IPS-18c (cell line): Measurements from ENCODE around the gene IRS1.
A peak's percentile ranks its signal among the peaks of the same experiment; 100 is the strongest.

Source experiments
- H3K4me3 ChIP-seq: 2 replicates; pipeline ENCODE4 v1.7.0; 2013; ENCODE audit warnings: low read depth, mild to moderate bottlenecking, low read length, moderate library complexity; ENCODE audit not compliant: insufficient read depth
- H3K9me3 ChIP-seq: one replicate; pipeline ENCODE4 v1.6.1; 2013; ENCODE audit warnings: mild to moderate bottlenecking, low read length, moderate library complexity; ENCODE audit not compliant: control insufficient read depth, insufficient read depth

The IRS1 gene

DNA sequence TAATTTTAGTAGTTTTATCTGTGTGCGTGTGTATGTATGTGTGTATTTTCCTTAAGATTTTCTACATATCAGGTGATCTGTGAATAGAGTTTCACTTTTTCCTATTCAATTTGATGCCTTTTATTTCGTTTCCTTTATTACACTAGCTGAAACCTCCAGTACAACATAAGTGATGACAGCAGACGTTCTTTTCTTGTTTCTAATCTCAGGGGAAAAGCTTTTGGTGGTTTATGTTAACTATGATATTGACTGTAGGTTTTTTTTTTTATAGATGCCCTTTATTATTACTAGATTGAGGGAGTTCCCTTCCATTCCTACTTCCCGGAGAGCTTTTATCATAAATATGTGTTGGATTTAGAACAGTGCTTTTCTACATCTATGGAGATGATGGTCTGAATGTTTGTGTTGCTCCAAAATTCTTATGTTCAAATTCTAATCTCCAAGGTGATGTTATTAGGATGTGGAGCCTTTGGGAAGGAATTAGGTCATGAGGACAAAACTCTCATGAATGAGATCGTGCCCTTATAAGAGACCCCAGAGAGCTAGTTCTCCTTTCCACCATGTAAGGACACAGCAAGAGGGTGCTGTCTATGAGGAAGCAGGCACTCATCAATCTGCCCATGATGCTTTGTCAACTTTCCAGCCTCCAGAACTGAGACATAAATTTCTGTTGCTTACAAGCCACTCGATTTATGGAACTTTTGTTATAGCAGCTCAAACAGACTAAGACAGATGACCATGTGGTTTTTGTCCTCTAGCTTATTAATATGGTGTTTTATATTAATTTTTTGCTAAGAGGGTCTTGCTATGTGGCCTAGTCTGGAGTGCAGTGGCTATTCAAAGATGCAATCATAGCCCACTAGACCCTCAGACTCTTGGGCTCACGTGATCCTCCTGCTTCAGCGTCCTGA is 30.4 kb upstream of the IRS1 start:
- H3K9me3 ChIP-seq, result no peaks in the 10 kb centered on the region

GRCh38 chr2:226828191-226828590 is 28.6 kb upstream of the IRS1 start:
- Histone ChIP-seq H3K4me3 (no peak overlapping the region), H3K9me3 (no peaks in the 10 kb centered on the region)

More for the DNA sequence above, 30.4 kb upstream of the IRS1 start:
- no peak overlapping the region for H3K4me3 ChIP-seq

DNA sequence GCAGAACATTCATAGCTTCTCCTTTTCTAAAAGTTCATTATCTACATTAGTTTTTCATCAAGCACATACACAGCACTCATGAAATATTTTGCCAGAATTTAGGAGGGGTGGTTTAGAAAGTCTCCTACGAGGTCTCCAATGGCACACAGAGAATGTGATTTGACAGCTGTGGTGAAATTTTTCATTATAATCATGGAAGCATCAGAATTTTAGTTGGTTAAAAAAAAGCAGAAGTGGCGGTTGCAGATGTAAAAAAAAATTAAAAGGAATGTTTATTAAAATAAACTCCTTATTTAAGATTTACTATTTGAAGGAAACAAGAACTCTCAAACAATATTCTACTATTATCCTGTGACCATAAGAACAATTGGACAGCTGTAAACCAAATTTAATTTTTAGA is 25.4 kb upstream of the IRS1 start:
- Histone ChIP-seq H3K4me3 (no peak overlapping the region), H3K9me3 (no peaks in the 10 kb centered on the region)

- no peaks in the 10 kb centered on the region for H3K9me3 ChIP-seq
- H3K4me3 ChIP-seq, result no peak overlapping the region
Measured at GRCh38 chr2:226818930-226819329, 19.3 kb upstream of the IRS1 start.

GRCh38 chr2:226813148-226813701 is 13.6 kb upstream of the IRS1 start:
- H3K4me3 ChIP-seq, result no peak overlapping the region
- no peaks in the 10 kb centered on the region for H3K9me3 ChIP-seq

- no peak overlapping the region for H3K4me3 ChIP-seq
- no peaks in the 10 kb centered on the region for H3K9me3 ChIP-seq
Measured at GRCh38 chr2:226803410-226803809, 3.8 kb upstream of the IRS1 start.

- Histone ChIP-seq H3K9me3 (peaks cover under 1% of the 10 kb centered on the region), H3K4me3 (no peak overlapping the region)
Measured at GRCh38 chr2:226802573-226802972, 3.0 kb upstream of the IRS1 start.

- H3K4me3 ChIP-seq, result peak overlapping the region; percentile 40
Measured at GRCh38 chr2:226800941-226801784, 1.5 kb upstream of the IRS1 start.

GRCh38 chr2:226799976-226800940 is 638 bp upstream of the IRS1 start:
- H3K9me3 ChIP-seq, result peaks cover 2% of the 10 kb centered on the region
- peak overlapping the region; percentile 40 for H3K4me3 ChIP-seq

More at GRCh38 chr2:226800941-226801784, 1.5 kb upstream of the IRS1 start:
- peaks cover 2% of the 10 kb centered on the region for H3K9me3 ChIP-seq

- peaks cover 2% of the 10 kb centered on the region for H3K9me3 ChIP-seq
- peak overlapping the region; percentile 81 for H3K4me3 ChIP-seq
Measured at GRCh38 chr2:226798422-226799210, 1.0 kb downstream of the IRS1 start.

DNA sequence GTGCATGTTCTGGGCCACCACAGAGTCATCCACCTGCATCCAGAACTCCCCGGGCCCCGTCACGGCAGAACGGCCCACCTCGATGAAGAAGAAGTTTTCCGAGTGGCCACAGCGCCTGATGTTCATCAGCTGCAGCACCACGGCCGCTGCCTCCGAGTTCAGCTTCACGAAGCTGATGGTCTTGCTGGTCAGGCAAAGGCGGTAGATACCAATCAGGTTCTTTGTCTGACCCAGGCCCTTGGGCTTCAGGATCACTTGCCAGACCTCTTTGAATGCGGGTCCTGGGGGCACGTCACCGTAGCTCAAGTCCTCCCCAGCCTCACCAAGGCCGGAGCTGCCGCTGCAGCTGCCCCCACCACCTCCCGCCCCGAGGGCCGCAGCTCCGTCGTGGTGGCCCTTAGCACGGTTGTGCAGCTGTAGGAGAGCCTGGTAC is 1.6 kb downstream of the IRS1 start:
- Histone ChIP-seq H3K9me3 (peaks cover 2% of the 10 kb centered on the region), H3K4me3 (peak overlapping the region; percentile 81)

DNA sequence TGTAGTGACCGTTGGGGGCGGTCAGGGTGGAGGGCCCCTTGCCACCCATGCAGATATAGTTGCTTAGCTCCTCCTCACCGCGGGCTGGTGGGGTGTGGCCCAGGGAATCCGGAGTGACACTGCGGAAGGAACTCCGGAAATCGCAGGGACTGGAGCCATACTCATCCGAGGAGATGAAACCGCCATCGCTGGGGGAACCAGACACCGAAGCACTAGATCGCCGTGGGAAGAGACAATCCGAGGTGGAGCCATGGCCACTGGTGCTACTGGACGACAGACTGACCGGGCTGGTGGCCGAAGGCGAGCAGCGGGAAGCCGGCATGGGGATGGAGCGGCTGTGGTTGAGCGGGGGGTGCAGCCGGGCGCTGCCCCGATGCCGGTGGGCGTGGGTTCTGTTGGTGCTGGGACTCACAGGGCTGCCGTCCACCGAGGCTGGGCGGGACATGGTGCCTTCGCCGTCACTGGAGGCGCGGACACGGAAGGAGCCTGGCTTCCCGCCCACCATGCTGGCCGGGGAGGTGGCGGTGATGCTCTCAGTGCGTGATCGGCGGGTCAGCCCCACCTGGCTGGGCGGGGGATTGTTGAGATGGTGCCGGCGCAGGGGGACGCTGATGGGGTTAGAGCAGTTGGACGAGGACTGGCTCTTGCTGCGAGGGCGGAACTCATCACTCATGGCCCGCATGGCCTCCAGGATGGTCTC is 2.2 kb downstream of the IRS1 start:
- H3K9me3 ChIP-seq, result peaks cover 2% of the 10 kb centered on the region
- no peak overlapping the region; the same call in 1 of the 2 replicates for H3K4me3 ChIP-seq

GRCh38 chr2:226796840-226797288 is 2.8 kb downstream of the IRS1 start:
- Histone ChIP-seq H3K9me3 (peaks cover 2% of the 10 kb centered on the region), H3K4me3 (no peak overlapping the region)

DNA sequence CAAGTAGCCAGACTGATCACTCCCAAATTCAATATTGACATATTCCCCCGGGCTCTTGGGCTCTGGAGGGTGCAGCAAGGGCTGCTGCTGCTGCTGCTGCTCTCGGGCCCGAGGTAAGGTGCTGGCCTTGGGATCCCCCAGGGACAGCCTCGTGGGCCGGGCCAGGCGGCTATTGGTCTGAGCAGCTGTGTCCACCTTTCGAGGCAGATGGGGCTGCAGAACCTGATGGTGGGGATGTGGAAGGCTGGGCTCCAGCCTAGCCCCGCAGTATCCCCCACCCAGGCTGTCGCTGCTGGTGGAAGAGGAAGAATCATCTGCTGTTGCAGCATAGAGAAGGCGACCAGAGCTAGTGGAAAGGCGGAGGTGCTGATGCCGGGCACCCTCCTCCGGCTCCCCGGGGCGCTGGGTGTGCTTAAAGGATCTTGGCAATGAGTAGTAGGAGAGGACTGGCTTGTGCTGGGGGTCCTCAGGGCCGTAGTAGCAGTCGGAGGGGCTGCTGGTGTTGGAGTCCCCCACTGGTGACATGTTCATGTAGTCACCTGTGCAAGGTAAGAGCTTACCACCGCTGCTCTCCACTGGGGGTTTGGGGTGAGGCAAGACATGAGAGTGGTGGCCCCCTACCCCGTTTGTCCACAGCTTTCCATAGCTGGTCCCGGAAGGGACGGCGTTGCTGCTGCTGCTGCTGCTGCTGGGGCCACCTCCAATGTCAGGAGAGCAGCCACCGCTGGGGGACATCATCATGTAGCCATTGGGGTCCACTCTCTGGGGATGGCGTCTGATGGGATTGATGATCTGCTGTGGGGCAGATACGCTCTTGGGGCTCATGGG is 3.4 kb downstream of the IRS1 start:
- Histone ChIP-seq H3K9me3 (peaks cover 2% of the 10 kb centered on the region), H3K4me3 (no peak overlapping the region)
